Keratinocyte (primary cell): ENCODE measurements around the gene ZNF554.

ENCODE experiments used
- EZH2 ChIP-seq: IDR thresholded peaks from one replicate; pipeline ENCODE4 v1.6.1; 2012; ENCODE audit warnings: inconsistent platforms, mild to moderate bottlenecking, low read length, moderate library complexity
- TF ChIP-seq, protein P1 (sequence below), 3 experiments: IDR thresholded peaks in 1 of 3; conservative IDR thresholded peaks in 1 of 3; optimal IDR thresholded peaks in 1 of 3; 2 replicates in 2 of 3; 3 replicates in 1 of 3; pipeline versions ENCODE3 to v1.5.1; 2011; ENCODE audit warnings: low read length in 3 of 3, mild to moderate bottlenecking in 3 of 3, moderate library complexity in 2 of 3, control low read depth in 1 of 3, inconsistent platforms in 1 of 3; ENCODE audit not compliant: insufficient read depth in 2 of 3; ENCODE audit errors: extremely low read depth in 1 of 3

DNA sequence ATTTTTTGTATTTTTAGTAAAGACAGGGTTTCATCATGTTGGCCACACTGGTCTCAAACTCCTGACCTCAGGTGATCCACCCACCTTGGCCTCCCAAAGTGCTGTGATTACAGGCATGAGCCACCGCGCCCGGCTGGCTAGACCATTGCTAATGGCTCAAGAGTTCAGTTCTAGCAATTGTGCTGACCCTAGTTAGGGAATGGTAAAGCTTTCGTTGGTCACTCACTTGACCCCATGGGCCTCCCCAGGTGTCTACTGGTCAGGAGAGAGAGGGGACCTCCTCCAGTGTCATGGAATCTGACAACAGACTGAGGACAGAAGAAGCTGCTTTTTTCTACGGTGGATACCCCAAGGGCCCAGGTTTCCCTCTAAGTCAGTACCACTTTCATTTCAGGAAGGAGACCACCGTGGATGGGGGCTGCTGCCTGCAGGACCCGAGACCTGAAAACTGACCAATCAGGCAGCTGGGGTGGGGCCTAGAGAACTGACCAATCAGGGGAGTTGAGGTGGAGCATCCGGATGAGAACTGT, 46.9 kb downstream of the ZNF554 start:
- TF ChIP-seq EZH2, result no peak
- TF ChIP-seq, protein P1, sequence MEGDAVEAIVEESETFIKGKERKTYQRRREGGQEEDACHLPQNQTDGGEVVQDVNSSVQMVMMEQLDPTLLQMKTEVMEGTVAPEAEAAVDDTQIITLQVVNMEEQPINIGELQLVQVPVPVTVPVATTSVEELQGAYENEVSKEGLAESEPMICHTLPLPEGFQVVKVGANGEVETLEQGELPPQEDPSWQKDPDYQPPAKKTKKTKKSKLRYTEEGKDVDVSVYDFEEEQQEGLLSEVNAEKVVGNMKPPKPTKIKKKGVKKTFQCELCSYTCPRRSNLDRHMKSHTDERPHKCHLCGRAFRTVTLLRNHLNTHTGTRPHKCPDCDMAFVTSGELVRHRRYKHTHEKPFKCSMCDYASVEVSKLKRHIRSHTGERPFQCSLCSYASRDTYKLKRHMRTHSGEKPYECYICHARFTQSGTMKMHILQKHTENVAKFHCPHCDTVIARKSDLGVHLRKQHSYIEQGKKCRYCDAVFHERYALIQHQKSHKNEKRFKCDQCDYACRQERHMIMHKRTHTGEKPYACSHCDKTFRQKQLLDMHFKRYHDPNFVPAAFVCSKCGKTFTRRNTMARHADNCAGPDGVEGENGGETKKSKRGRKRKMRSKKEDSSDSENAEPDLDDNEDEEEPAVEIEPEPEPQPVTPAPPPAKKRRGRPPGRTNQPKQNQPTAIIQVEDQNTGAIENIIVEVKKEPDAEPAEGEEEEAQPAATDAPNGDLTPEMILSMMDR (optimal IDR thresholded peaks at IDR 0.05 in 1 of 3, IDR thresholded peaks at IDR 0.05 in 1 of 3, conservative IDR thresholded peaks at IDR 0.05 in 1 of 3; ENCODE audit: extremely low read depth in 1 of 3, insufficient read depth in 2 of 3, low read length in 3 of 3), result no peak
